ENCODE measurements around the gene CCDC136. TPM values are rescaled to one million over a fixed set of nuclear protein-coding genes. Genes with fewer than 3 reads are reported as not detected.
A peak's percentile ranks its signal among the peaks of the same experiment; 100 is the strongest.

CCDC136 gene
- polyA plus RNA-seq, 1 donor from 2014 or later = 0.85 TPM

DNA sequence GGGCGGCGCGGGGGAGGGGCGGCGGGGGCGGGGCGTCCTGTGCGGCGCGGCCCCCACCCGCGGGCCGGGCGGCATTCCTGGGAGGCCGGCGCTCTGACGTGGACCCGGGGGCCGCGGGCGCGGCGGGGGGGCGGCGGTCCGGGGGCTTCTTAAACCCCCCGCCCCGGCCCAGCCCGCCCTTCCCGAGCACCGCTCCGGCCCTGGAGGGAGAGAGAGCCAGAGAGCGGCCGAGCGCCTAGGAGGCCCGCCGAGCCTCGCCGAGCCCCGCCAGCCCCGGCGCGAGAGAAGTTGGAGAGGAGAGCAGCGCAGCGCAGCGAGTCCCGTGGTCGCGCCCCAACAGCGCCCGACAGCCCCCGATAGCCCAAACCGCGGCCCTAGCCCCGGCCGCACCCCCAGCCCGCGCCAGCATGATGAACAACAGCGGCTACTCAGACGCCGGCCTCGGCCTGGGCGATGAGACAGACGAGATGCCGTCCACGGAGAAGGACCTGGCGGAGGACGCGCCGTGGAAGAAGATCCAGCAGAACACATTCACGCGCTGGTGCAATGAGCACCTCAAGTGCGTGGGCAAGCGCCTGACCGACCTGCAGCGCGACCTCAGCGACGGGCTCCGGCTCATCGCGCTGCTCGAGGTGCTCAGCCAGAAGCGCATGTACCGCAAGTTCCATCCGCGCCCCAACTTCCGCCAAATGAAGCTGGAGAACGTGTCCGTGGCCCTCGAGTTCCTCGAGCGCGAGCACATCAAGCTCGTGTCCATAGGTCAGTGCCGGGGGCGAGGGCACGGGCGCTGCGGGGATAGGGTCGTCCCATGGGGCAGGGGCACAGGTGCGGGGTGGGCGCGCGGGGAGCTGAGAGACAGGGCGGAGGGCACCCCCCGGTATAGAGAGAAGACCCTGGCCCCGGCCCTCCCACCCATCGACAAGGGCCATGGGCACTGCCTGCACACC is 38.7 kb downstream of the CCDC136 start, which contains the start of gene FLNC:
Gene FLNC, plus strand, starts transcription at position 176 of the 947 bp plus-strand sequence. Its CDS starts 232 bp downstream, at position 408.
- Mint-ChIP-seq H3K9me3 (peaks cover 0 to 3% (median 0%) of the 10 kb centered on the region in 3 donors), H3K4me1 (peaks cover 6 to 13% (median 8%) of the 10 kb centered on the region in 3 donors), H3K27ac (peak within 1 kb of the TSS in 1 of 3 donors; percentile 23), H3K27me3 (peaks cover 46% of the 10 kb centered on the region), H3K4me3 (peak within 1 kb of the TSS; percentile 72 to 91 (median 84)), H3K36me3 (no peaks in the 10 kb centered on the region)

DNA sequence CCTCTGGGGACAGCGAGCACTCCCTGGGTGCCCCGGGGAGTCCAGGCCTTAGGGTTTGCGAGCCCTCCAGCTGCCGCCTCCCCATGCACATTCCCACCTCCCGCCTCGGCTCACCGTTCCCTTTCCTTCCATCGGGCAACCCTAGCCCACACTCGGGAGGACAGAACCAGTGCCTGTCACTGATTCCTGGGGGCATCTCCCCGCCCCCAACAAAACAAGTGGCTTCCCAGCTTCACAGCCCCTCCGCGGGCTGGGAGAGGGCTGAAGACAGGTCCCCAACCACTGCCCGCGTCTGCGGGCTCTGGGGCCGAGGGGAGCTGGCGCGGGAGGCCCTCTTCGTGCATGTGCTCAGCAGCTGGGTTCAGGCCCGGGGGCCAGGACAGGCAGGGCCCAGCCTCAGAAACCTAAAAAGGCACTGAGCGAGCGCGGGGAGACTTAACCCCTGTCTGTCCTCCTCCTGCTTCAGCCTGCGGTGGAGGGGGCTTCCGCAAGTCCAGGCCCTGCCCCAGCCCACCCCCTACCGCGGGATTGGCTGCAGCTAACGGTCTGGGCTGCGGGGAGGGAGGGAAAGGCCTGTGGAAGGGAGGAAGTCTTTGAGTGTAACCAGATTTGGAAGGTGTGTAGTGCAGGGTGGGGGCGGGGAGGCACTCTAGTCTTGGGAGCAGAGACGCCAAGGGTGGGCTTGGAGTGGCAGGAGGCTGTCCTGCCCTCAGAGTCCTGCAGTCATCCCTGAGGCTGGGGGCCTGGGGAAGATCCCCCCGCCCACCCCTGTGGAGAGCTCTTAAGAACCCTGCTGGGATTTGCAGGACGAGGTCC is 39.6 kb downstream of the CCDC136 start:
- Mint-ChIP-seq H3K9me3 (peaks cover 0 to 3% (median 0%) of the 10 kb centered on the region in 3 donors), H3K27ac (no peak overlapping the region), H3K4me3 (peak overlapping the region in 3 of 4 donors; percentile 29 to 91 (median 68)), H3K36me3 (no peaks in the 10 kb centered on the region), H3K4me1 (peaks cover 6 to 13% (median 8%) of the 10 kb centered on the region in 3 donors), H3K27me3 (peaks cover 44% of the 10 kb centered on the region)

DNA sequence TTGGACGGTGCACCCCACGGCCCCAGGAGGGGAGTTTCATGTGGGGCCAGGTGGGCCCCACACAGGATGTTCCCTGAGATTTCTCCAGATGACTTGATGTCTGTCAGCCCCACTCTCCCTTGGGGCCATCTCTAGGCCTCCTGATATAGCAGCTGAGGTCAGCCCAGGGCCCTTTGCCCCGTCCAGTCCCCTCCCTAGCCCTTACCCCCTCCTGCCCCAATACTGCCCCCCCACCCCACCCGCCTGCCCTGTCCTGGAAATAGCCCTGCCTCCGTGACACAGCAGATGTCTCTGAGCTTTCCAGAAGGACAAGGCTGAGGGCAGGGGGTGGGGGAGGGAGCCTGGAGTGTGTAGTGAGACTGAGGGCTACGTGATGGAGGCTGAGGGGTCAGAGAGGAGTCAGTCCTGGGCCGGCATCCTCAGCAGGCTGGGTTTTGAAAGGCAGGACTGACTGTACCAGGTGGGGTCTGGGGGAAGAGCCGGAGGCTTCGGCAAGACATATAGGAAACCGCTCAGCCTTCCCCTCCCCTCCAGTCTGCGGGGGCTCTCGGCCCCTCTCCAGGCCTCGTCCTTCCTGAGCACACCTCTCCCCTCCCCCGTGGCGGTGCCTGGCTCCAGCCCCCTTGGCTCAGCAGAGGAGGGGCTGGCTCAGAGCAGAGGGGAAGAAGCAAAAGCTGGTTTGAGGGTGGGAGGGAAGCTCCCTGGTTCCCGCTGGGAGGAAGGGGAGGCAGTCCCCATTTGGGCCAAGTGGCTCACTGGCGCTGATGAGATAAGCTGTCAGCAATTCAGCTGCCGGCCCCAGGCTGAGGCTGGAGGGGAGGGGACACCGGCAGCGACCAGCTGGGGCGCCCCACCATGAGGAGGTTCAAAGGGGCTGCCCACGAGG is 40.5 kb downstream of the CCDC136 start:
- H3K27ac Mint-ChIP-seq = no peak overlapping the region
- peaks cover 0 to 3% (median 0%) of the 10 kb centered on the region in 3 donors for H3K9me3 Mint-ChIP-seq
- peaks cover 6 to 9% (median 8%) of the 10 kb centered on the region in 3 donors for H3K4me1 Mint-ChIP-seq
- peak overlapping the region in 1 of 4 donors; percentile 76 for H3K4me3 Mint-ChIP-seq
- H3K27me3 Mint-ChIP-seq = peaks cover 35% of the 10 kb centered on the region
- H3K36me3 Mint-ChIP-seq = no peaks in the 10 kb centered on the region

DNA sequence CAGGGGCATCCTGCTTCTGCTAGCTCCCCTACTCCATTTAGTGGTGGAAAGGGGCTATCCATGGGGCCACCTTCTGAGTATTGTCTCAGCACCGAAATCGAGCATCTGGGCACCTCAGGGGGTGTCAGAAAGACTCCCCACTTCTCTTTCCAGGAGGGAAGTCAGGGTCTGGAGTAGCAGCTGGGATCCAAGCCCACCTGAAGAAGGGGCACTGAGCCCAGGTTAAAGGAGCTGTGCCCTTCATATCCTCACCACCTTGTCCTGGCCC is 41.0 kb downstream of the CCDC136 start:
- Mint-ChIP-seq H3K27me3 (peaks cover 31% of the 10 kb centered on the region), H3K4me1 (peaks cover 6 to 9% (median 8%) of the 10 kb centered on the region in 3 donors), H3K9me3 (peaks cover 0 to 3% (median 0%) of the 10 kb centered on the region in 3 donors), H3K36me3 (no peaks in the 10 kb centered on the region), H3K27ac (no peak overlapping the region), H3K4me3 (no peak overlapping the region)

DNA sequence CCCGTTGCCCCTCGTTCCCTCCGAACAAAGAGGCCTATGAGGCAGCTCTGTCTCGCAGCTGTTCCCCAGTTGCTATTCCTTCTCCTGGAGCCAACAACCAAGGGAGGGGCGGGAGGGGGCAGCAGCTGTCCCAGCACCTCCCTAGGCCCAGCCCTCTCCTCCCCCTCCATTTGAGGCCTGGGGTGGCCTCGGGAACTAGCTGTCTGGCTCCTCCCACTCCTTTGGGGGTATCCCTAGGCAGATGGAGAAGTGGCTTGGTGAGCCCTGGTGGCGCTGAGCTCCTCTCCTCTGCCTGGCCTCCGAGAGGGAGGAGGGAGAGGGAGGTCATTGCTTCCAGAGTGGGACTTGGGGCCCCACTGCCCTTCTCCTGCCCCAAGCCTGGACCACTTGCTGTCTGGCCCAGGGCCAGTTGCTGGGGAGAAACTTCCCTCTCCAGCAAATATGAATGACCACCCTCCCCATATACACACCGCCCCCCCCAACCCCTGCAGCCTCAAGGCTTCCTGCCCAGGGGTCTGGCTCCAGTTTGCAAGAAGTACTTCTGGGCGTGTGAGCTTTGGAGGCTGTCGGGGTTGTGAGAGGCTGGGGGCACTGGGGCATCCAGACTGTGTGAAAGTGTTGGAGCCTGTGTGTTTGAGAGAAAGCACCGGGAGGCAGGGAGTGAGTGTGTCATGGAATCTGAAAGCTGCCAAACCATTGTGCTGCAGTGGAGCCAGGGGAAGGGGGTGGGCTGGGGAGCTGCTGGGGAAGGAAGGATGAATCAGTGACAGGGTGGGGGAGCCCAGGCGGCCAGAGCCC is 41.6 kb downstream of the CCDC136 start:
- Mint-ChIP-seq H3K4me3 (no peak overlapping the region), H3K36me3 (no peaks in the 10 kb centered on the region), H3K27me3 (peaks cover 25% of the 10 kb centered on the region), H3K27ac (no peak overlapping the region), H3K4me1 (peaks cover 6 to 9% (median 8%) of the 10 kb centered on the region in 3 donors), H3K9me3 (peaks cover 0 to 3% (median 0%) of the 10 kb centered on the region in 3 donors)

DNA sequence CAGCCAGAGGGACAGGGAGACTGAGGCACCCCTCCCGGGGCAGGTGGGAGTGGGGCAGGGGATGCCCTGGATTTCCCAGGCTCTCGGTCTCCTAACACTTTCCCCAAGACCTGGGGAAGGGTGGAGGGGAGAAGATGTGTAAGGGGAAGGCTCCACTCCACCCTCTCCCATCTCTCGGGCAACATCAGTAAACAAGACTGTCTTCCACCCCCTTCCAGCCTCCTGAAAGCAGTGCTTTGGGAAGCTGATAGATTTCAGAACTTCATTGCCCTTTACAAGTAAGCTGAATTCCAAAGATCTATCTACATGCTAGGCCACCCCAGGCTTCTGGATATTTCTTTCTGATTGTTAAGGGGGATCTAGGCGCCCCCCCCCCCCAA is 42.2 kb downstream of the CCDC136 start:
- no peak overlapping the region for H3K27ac Mint-ChIP-seq
- peaks cover 21% of the 10 kb centered on the region for H3K27me3 Mint-ChIP-seq
- H3K9me3 Mint-ChIP-seq = peaks cover 0 to 3% (median 0%) of the 10 kb centered on the region in 3 donors
- no peak overlapping the region for H3K4me3 Mint-ChIP-seq
- peaks cover 6 to 9% (median 8%) of the 10 kb centered on the region in 3 donors for H3K4me1 Mint-ChIP-seq
- H3K36me3 Mint-ChIP-seq = no peaks in the 10 kb centered on the region

DNA sequence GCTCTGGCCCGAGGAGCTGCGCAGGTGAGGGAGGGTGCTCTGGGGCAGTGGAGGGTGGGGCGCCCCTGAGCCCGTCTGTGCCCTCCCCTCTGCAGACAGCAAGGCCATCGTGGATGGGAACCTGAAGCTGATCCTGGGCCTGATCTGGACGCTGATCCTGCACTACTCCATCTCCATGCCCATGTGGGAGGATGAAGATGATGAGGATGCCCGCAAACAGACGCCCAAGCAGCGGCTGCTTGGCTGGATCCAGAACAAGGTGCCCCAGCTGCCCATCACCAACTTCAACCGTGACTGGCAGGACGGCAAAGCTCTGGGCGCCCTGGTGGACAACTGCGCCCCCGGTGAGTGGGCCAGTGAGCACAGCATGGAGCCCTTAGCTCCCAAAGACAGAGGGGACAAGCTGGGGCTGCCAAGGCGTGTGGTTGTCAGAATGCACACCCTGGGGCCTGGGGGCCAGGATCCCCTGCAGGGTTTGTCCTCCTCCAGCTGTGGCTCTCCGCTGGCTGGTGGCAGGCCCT is 43.5 kb downstream of the CCDC136 start:
- Mint-ChIP-seq H3K36me3 (no peaks in the 10 kb centered on the region), H3K27ac (no peak overlapping the region), H3K9me3 (no peaks in the 10 kb centered on the region), H3K4me1 (peaks cover 4 to 6% (median 4%) of the 10 kb centered on the region in 3 donors), H3K27me3 (peaks cover 14% of the 10 kb centered on the region), H3K4me3 (no peak overlapping the region)

DNA sequence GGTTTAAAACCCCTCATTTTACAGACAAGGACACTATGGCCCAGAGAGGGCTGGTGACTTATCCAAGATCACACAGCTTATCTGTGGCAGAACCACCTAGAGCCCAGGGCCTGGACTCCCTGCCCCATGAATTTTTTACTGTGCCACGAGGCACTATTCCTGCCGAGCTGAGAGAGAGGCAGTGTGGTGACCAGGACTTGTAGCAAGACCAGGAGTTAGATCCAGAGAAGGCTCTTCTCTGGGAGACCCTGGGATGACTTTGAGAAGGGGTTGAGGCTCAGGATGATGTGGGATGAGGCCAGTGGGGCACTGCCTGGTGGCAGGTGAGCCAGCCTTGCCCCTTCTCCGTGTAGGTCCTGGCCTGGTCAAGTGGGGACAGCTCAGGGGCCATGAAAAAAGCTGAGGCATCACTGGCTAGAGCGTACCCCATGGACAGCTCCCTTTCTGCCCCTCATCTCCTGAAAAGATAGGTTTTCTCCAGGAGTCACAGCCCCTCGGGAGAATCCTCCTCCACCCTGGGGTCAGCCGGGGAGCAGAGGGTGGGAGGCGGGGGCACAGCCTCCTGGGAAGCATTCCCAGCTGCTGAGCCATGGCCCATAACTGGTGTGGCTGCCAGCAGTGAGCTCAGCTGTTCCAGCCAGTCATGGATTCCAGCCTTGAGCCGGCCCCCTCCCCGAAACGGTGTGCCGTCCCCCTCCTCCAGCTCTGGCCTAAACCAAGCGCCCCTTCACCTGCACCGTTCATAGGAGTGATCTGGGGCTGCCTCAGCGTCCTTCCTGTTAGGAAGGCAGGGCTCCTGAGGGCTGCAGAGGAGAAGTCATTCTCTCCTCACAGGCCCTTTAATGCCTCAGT is 44.2 kb downstream of the CCDC136 start:
- Mint-ChIP-seq H3K4me1 (peaks cover 0 to 5% (median 2%) of the 10 kb centered on the region in 3 donors), H3K9me3 (no peaks in the 10 kb centered on the region), H3K4me3 (no peak overlapping the region), H3K36me3 (no peaks in the 10 kb centered on the region), H3K27ac (peak overlapping the region in 1 of 3 donors; percentile 93), H3K27me3 (peaks cover 8% of the 10 kb centered on the region)

DNA sequence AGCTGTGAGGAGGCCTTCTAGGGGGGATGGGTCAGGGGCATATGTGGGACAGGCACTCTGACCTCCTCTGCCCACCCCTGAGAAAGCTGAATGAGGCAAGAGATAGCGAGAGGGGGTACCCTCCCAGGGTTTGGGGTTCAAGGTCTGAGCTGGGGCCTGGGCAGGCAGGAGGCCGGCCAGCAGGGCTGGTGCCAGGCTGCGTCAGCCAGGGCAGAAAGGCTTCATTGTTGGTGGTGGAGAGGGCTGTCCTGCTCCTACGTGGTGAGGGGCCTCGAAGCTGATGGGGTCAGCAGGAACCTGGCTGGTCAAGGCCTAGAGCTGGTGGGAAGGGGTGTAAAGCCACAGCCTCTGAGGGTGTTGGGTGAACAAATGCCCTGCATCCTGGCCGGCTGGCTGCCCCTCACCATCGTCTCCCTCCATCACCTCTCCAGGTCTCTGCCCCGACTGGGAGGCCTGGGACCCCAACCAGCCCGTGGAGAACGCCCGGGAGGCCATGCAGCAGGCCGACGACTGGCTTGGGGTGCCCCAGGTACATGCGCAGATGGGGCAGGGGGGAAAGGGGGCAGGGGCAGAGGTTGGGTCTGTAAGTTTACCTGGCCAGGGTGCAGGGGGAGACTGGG is 45.1 kb downstream of the CCDC136 start:
- H3K4me1 Mint-ChIP-seq = peaks cover 2 to 10% (median 6%) of the 10 kb centered on the region in 3 donors
- no peak overlapping the region for H3K4me3 Mint-ChIP-seq
- peaks cover 4% of the 10 kb centered on the region for H3K27me3 Mint-ChIP-seq
- no peaks in the 10 kb centered on the region for H3K36me3 Mint-ChIP-seq
- peak overlapping the region in 1 of 3 donors; percentile 93 for H3K27ac Mint-ChIP-seq
- no peaks in the 10 kb centered on the region for H3K9me3 Mint-ChIP-seq

DNA sequence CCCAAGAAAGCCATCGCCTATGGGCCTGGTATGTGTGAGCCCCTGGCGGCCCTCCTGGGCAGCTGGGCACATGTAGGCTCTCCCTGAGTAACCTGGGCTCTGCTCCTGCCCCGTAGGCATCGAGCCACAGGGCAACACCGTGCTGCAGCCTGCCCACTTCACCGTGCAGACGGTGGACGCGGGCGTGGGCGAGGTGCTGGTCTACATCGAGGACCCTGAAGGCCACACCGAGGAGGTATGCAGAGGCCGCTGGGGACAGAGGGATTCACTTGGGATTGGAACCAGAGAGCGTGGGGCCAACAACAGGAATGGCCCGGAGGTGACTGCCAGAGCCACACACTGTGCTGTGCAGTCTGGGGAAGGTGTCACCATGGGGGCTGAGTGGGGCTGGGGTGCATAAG is 45.8 kb downstream of the CCDC136 start:
- H3K9me3 Mint-ChIP-seq = no peaks in the 10 kb centered on the region
- no peak overlapping the region for H3K27ac Mint-ChIP-seq

DNA sequence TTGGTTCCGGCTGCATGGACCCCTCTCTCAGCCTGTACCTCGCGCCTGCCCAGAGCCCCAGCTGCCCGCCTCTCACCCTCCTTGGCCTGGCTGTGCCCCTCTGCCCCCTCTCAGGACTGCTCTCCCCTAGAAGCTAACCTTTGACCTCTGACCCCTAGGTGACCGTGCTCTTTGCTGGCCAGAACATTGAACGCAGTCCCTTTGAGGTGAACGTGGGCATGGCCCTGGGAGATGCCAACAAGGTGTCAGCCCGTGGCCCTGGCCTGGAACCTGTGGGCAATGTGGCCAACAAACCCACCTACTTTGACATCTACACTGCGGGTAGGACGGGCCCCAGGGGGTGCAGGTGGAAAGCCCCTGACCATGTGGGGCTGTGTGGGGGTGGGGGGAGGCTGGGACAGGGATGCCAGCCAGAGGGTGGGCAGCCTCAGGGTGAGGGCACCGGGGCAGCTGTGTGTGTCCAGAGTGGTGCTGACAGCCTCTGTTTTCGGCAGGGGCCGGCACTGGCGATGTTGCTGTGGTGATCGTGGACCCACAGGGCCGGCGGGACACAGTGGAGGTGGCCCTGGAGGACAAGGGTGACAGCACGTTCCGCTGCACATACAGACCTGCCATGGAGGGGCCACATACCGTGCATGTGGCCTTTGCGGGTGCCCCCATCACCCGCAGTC is 46.5 kb downstream of the CCDC136 start:
- no peak overlapping the region for H3K27ac Mint-ChIP-seq
- H3K4me3 Mint-ChIP-seq = no peak overlapping the region
- no peaks in the 10 kb centered on the region for H3K9me3 Mint-ChIP-seq
- no peaks in the 10 kb centered on the region for H3K36me3 Mint-ChIP-seq
- H3K4me1 Mint-ChIP-seq = peaks cover 3 to 9% (median 6%) of the 10 kb centered on the region in 3 donors
- peaks cover 4% of the 10 kb centered on the region for H3K27me3 Mint-ChIP-seq

More for the DNA sequence above, 45.8 kb downstream of the CCDC136 start:
- Mint-ChIP-seq H3K4me3 (no peak overlapping the region), H3K27me3 (peaks cover 4% of the 10 kb centered on the region), H3K4me1 (peaks cover 3 to 9% (median 6%) of the 10 kb centered on the region in 3 donors), H3K36me3 (no peaks in the 10 kb centered on the region)
